Right kidney (tissue), 1 donor: Measurements from ENCODE around the gene DRGX.

Experiments
- DNase-seq: peaks from one replicate; pipeline ENCODE4 v3.0.0-alpha.2; 2016

DRGX gene

DNA sequence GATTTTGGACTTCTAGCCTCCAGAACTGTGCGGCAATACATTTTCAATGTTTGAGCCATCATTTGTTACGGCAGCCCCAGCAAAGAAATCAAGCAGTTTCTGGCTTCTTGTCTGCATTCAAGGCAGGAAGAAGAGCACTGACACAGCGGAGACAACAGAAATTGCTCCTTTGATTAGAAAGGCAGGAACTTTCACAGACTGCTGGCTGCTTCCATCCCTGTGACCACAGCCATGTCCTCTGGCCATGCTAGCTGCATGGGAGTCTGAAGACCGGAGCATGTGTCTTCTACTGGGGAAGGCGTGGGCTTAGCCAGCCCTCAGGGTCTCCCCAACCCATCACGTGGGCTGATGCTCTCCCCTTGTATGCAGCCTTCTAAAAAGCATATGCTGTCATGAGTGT lies 77.9 kb downstream of the DRGX start:
- DNase-seq = no peak

- DNase-seq = no peak
These were observed 81.1 kb downstream of the DRGX start for GRCh38 chr10:49314806-49315205.
